Fibroblast of skin of abdomen (primary cell): Measurements from ENCODE around the gene ZRANB1.
A peak's percentile ranks its signal among the peaks of the same experiment; 100 is the strongest.

ENCODE experiments used
- DNase-seq: peaks from one replicate; pipeline ENCODE4 v3.0.0-alpha.2; 2013

ZRANB1 gene

DNA sequence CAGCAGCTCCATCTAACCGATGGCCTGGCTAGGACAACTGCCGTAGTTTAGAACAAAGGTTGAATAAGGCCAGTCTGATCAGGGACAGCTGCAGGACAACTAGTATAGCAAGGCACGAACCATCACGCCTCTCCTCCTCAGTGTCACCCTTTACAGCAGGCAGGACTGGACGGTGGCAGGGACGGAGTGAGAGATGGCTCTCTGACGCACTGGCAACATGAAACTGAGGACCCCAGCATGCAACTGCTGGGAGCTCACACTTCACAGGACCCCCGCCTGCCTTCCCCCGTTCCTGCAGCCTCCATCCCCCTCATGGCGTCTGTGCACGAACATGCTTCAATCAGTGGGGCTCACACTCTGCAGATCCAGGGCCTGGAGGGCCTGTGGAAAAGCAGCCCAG, 53.7 kb downstream of the ZRANB1 start:
- DNase-seq, result no peak

- no peak for DNase-seq
These were observed 54.4 kb downstream of the ZRANB1 start for GRCh38 chr10:124996127-124996853.

GRCh38 chr10:124996854-124997215, 54.9 kb downstream of the ZRANB1 start:
- DNase-seq, result no peak

GRCh38 chr10:124997306-124997705, 55.4 kb downstream of the ZRANB1 start:
- DNase-seq, result no peak

DNA sequence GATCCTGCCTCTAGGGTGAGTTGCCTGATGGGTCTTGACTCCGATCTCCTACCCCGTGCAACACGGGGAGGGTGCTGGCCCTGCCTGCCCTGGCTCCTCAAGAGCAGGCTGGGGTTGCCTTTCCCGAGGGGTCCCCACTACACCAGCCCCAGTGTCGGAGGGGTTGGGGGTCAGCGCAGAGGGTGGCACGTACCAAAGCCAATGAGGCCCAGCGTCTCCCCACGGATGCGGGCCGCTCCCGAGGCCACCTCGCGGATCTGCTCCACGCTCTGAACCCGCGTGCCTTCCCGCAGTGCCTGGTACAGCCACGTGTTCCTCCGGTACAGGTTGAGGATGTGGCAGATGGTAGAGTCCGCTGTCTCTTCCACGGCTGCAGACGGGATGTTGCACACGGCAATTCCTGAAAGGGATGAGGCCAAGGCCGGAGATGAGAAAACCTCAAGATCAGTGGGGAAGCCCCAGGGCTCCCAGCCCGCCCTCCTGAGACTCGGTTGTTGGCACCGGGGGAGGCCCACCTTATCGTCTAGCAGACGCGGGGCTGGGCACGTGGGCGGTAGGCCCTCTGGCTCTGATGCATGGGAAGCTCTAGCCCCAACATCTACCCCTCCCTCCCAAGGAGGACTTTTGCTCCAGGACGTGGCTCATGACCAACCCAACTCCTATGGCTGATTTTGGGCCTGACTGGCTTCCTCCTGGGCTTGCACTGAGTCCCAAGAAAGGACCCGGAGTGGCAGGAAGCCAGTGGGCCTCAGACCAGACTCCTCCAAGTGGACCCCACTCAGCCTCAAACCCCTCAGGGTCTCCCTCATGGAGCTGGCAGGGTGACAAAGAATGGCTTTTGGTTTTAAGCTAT, 56.1 kb downstream of the ZRANB1 start:
- DNase-seq, result no peak

GRCh38 chr10:124998624-124999291, 56.8 kb downstream of the ZRANB1 start:
- no peak for DNase-seq

DNA sequence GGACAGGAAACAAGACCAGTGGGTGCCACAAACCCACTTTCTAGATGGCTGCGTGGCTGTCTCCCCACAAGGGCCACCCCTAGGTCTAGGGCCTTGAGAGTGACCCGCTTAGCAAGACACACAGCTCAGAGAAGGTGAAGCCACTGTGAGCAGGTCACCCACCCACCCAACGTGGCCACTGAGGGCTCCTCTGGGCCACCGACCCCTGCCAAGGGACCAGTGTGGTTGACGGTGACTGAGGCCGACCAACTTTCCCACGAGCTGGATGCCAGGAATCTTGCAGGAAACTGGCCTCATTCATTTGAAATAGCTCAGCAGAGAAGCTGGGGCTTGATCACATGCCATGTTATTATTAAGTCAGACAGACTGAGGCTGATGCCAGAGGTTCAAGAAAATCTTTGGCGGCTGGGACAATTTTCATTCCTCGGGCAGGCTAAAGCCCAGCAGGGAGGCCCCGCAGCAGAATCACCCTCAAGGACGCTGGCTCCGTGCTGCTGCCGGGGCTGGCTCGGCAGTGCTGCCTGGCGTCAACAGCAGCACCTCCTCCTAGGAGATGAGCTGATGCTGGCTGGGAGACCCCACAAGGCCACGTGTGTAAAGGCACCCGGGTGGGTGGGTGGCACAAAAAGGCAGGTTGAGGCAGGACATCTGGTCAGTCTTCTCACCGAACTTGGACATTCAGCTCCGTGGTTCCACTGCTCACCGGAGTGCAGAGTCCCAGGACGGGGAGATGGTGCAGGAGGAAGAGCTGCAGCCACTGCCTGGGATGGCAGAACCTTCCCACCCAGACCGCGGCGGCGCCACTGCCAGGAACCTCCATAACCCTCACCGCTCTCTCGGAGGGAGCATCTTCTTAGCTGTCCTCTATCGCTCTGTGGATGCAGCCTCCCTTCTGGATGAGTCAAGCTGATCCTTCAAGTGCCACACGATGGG, 57.8 kb downstream of the ZRANB1 start:
- DNase-seq, result peak; percentile 52

GRCh38 chr10:125000366-125001312, 58.7 kb downstream of the ZRANB1 start:
- peak; percentile 38 for DNase-seq

- no peak for DNase-seq
These were observed 59.6 kb downstream of the ZRANB1 start for GRCh38 chr10:125001313-125002046.

DNA sequence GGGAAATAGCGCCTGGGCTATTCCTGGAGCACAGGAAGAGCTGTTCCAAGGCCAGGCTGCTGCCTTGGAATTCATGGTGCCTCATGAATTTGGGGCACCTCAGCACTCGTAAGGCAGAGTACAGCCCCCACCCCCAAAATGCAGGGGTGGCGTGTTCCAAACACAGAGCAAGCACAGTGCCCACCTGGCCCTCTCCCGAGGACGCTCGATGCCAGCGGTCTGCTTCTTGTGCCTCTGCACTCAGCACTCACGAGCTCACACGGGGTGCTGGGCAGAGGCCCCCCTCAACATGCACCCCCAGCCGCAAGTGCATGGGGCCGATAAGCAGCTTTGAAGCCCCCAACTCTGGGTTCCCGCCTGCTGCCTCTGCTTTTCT, 60.1 kb downstream of the ZRANB1 start:
- DNase-seq, result no peak

DNA sequence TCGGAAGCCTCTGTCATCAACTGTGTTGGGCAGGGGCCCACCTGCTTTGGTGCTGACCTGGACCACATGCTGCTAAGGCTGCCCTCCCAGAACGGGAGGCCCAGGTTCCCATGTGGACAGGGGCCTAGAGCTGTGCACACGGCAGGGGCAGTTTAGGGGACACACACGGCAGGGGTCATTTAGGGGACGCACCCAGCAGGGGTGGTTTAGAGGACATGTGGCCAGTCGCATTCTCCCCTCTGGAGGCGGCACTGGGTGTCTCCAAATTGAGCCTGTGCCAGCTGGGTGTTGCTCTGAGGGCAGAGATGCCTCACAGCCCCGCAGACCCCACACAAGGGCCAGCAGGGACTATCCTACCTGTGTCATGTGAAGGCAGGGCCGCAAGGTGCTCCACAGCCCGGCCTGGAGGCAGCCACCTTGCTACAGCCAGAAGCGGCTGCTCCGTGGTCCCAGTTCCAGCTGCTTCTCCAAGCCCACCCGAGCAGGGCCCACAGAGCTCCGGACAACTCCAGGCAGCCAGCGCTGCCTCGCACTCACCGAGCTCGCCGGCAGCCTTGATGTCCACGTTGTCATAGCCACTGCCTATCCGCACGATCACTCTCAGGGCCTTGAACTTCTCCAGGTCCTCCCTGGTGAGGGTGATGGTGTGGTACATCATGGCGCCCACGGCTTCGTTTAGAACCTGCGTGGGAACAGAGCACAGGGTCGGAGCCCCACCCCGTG, 60.7 kb downstream of the ZRANB1 start:
- DNase-seq, result no peak

GRCh38 chr10:125003146-125003900, 61.4 kb downstream of the ZRANB1 start:
- DNase-seq, result no peak

- no peak for DNase-seq
These were observed 62.1 kb downstream of the ZRANB1 start for GRCh38 chr10:125003901-125004467.

GRCh38 chr10:125004571-125005311, 62.8 kb downstream of the ZRANB1 start:
- no peak for DNase-seq

DNA sequence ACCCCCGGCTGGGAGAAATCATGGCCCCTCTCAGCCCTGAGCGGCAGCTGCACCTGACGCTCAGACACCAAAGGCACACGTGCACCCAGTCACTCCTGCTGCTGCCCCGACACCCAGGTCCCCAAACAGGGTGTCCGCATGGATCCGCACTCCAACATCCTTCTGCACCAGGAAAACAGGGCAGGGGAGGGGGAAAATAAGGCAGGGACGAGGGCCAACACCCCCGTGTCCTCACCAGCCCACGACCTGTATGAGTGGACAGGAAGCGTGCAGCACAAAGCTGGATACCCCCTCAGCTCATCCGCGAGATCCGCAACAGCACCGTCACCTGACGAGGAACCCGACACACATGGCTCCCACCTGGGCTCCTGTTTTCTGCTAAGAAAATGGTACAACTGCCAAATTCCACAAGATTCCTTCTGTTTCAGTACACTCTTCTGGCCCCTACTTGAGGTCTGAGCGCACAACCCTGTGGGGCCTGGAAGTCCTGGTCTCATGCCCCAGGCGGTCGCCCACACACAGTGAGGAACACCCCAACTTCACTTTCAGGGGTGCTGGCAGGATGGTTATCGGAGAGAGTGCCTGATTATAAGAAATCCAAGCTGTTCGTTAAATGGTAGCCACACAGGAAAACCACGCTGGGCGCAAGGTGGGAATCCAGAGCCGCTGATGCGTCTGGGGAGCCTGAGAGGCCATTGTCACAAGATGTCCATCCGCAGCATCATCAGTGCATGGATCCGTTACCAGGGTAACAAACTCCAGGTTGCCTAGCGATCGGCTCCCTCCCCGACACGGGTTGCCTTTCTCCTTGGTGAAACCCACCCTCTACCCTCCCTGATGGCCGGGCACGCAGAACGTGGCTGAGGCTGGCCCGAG, 63.6 kb downstream of the ZRANB1 start:
- no peak for DNase-seq

- no peak for DNase-seq
These were observed 64.3 kb downstream of the ZRANB1 start for GRCh38 chr10:125006188-125006680.
